K562 (cell line): ENCODE measurements around the gene MAP1A. TPM values are rescaled to one million over a fixed set of nuclear protein-coding genes. Genes with fewer than 3 reads are reported as not detected.

Source experiments
- ATAC-seq: fragments of 200-7000 bp; cut with Tn5 transposase; 3 replicates; pipeline ENCODE4 v1.9.1; 2020; ENCODE audit warnings: moderate library complexity
- Bru-seq: library from RNA; stranded (reverse); fragments of 400-500 nt; gene quantifications from one replicate; lab custom pipeline; 2021; lab: Mats Ljungman, UMichigan
- BruChase-seq, 2 experiments: library from RNA; stranded (reverse); fragments of 400-500 nt; gene quantifications; one replicate each; lab custom pipeline; 2021; lab: Mats Ljungman, UMichigan
- BruUV-seq: library from RNA; stranded (reverse); fragments of 400-500 nt; replicated peaks from 2 replicates; lab custom pipeline; 2021; lab: Mats Ljungman, UMichigan
- CTCF ChIA-PET: fragments of 300-600 bp; formaldehyde crosslinking; extraction: SDS; loops from one replicate; lab custom pipeline; 2021; ENCODE audit warnings: low intra/inter-chr PET ratio; lab: Yijun Ruan, JAX
- POLR2A ChIA-PET: fragments of 300-600, 350-650 bp; sonication (Branson Sonifier 250); formaldehyde crosslinking; extraction: SDS; loops from one replicate; lab custom pipeline; 2021; ENCODE audit warnings: antibody characterized with exemption, inconsistent platforms; lab: Yijun Ruan, JAX
- DNase-seq, 4 experiments: peaks; one replicate each; pipeline versions ENCODE4 v3.0.0 to v3.0.0-alpha.2; 2011 to 2018; ENCODE audit warnings: low spot score in 3 of 4, mixed read lengths in 3 of 4; ENCODE audit errors: extremely low read depth in 1 of 4
- FAIRE-seq: peaks from 2 replicates; lab custom pipeline; 2011; peaks lifted over from hg19 to GRCh38; lab: Jason Lieb, UNC
- H2AFZ ChIP-seq: 2 replicates; pipeline ENCODE4 v1.6.0; 2011; ENCODE audit warnings: low read depth, low read length, control low read depth, inconsistent platforms
- H3K27ac ChIP-seq: fragments of 200-600 bp; 3 replicates; pipeline ENCODE4 v1.8.0; 2011; ENCODE audit warnings: low read depth, mild to moderate bottlenecking, control low read depth, inconsistent platforms, low read length, moderate library complexity, mixed read lengths; ENCODE audit errors: extremely low read depth
- H3K27me3 ChIP-seq, 2 experiments: fragments of 300-600 bp in 1 of 2; 2 replicates in 1 of 2; 3 replicates in 1 of 2; pipeline versions ENCODE4 v1.6.0 to v1.8.0; 2011; ENCODE audit warnings: inconsistent platforms in 2 of 2, low read length in 2 of 2, mild to moderate bottlenecking in 1 of 2, mixed read lengths in 1 of 2, moderate library complexity in 1 of 2; ENCODE audit not compliant: control insufficient read depth in 2 of 2, insufficient read depth in 2 of 2
- H3K36me3 ChIP-seq: fragments of 300-600 bp; 3 replicates; pipeline ENCODE4 v1.8.0; 2011; ENCODE audit warnings: mild to moderate bottlenecking, low read length, inconsistent platforms; ENCODE audit not compliant: control insufficient read depth, insufficient read depth
- H3K4me1 ChIP-seq, 2 experiments: fragments of 200-600 bp in 1 of 2; replicated peaks in 1 of 2; 2 replicates in 1 of 2; 3 replicates in 1 of 2; pipeline versions ENCODE4 v1.5.1 to v1.8.0; 2011; ENCODE audit warnings: inconsistent platforms in 2 of 2, low read length in 2 of 2, mild to moderate bottlenecking in 1 of 2, mixed read lengths in 1 of 2, moderate library complexity in 1 of 2; ENCODE audit not compliant: control insufficient read depth in 2 of 2, insufficient read depth in 2 of 2
- H3K4me2 ChIP-seq: 2 replicates; pipeline ENCODE4 v1.6.1; 2011; ENCODE audit warnings: low read length, control low read depth, inconsistent platforms, mixed read lengths; ENCODE audit not compliant: insufficient read depth
- H3K4me3 ChIP-seq: fragments of 200-600 bp; sonication (generic), shearing (Covaris generic); 2 replicates; pipeline ENCODE4 v1.5.1; 2016; ENCODE audit warnings: control low read depth, inconsistent platforms
- H3K79me2 ChIP-seq: fragments of 200-600 bp; 3 replicates; pipeline ENCODE4 v1.8.0; 2011; ENCODE audit warnings: low read length, inconsistent platforms; ENCODE audit not compliant: control insufficient read depth, insufficient read depth
- H3K9ac ChIP-seq, 2 experiments: 2 replicates each; pipeline versions ENCODE4 v1.6.0 to v1.6.1; 2011; ENCODE audit warnings: low read depth in 2 of 2, low read length in 2 of 2, control low read depth in 1 of 2, inconsistent platforms in 1 of 2, mild to moderate bottlenecking in 1 of 2, mixed read lengths in 1 of 2; ENCODE audit not compliant: insufficient read depth in 1 of 2
- H3K9me1 ChIP-seq: one replicate; pipeline ENCODE4 v1.6.0; 2011; ENCODE audit warnings: inconsistent platforms, mild to moderate bottlenecking, low read length, moderate library complexity; ENCODE audit not compliant: control insufficient read depth, insufficient read depth
- H3K9me3 ChIP-seq: replicated peaks from 2 replicates; pipeline ENCODE4 v1.5.1; 2011; ENCODE audit warnings: low read depth, low read length, inconsistent platforms; ENCODE audit not compliant: control insufficient read depth, insufficient read depth
- H4K20me1 ChIP-seq: replicated peaks from 2 replicates; pipeline ENCODE4 v1.6.1; 2011; ENCODE audit warnings: low read length, inconsistent platforms, mixed read lengths; ENCODE audit not compliant: control insufficient read depth, insufficient read depth
- ARID1B ChIP-seq: fragments of 450-650 bp; IDR thresholded peaks from 2 replicates; pipeline ENCODE4 v1.6.1; 2016; ENCODE audit warnings: antibody characterized with exemption, mild to moderate bottlenecking, inconsistent platforms
- C11orf30 ChIP-seq: fragments of 450-650 bp; IDR thresholded peaks from 2 replicates; pipeline ENCODE4 v1.6.1; 2016; ENCODE audit warnings: low read depth, mild to moderate bottlenecking
- CBFA2T2 ChIP-seq: fragments of 450-650 bp; conservative IDR thresholded peaks from 2 replicates; pipeline ENCODE4 v1.6.1; 2017; ENCODE audit warnings: mild to moderate bottlenecking
- EHMT2 ChIP-seq: fragments of 450-650 bp; IDR thresholded peaks from 2 replicates; pipeline ENCODE4 v1.6.1; 2018; ENCODE audit warnings: antibody characterized with exemption
- EZH2 ChIP-seq: IDR thresholded peaks from 2 replicates; pipeline ENCODE4 v1.6.1; 2012; ENCODE audit warnings: low read depth, mild to moderate bottlenecking, inconsistent platforms, low read length, borderline replicate concordance
- NBN ChIP-seq: fragments of 450-650 bp; IDR thresholded peaks from 2 replicates; pipeline ENCODE4 v1.6.1; 2016; ENCODE audit warnings: low read depth, mild to moderate bottlenecking
- NCOA2 ChIP-seq, 2 experiments: fragments of 450-650 bp; IDR thresholded peaks; 2 replicates each; pipeline ENCODE4 v1.6.1; 2018; ENCODE audit warnings: mild to moderate bottlenecking in 2 of 2, moderate library complexity in 1 of 2; ENCODE audit not compliant: partially characterized antibody in 2 of 2
- NFATC3 ChIP-seq: fragments of 450-650 bp; IDR thresholded peaks from 2 replicates; pipeline ENCODE4 v1.6.1; 2017; ENCODE audit warnings: mild to moderate bottlenecking
- POLR2G ChIP-seq: fragments of 200-400 bp; formaldehyde crosslinking; IDR thresholded peaks from 2 replicates; pipeline ENCODE4 v1.6.1; 2017; ENCODE audit warnings: low read depth, mild to moderate bottlenecking, antibody characterized with exemption, low read length, moderate library complexity
- PYGO2 ChIP-seq: fragments of 450-650 bp; IDR thresholded peaks from 2 replicates; pipeline ENCODE4 v1.6.1; 2016; ENCODE audit warnings: mild to moderate bottlenecking, missing genetic modification characterization, moderate library complexity, missing compliant biosample characterization
- SIN3A ChIP-seq, 2 experiments: fragments of 150-350 bp in 1 of 2; IDR thresholded peaks; 2 replicates each; pipeline ENCODE4 v1.6.1; 2011 to 2016; ENCODE audit warnings: borderline replicate concordance in 2 of 2, low read depth in 2 of 2, low read length in 2 of 2, mild to moderate bottlenecking in 2 of 2, moderate library complexity in 2 of 2; ENCODE audit not compliant: control insufficient read depth in 1 of 2
- SMARCA5 ChIP-seq: fragments of 450-650 bp; IDR thresholded peaks from 2 replicates; pipeline ENCODE4 v1.6.1; 2016
- SUPT5H ChIP-seq: fragments of 450-650 bp; IDR thresholded peaks from 2 replicates; pipeline ENCODE4 v1.6.1; 2016
- ZNF740 ChIP-seq, 3 experiments: fragments of 200-800 bp in 1 of 3; sonication (Bioruptor generic) in 1 of 3; sonication (generic) in 1 of 3; formaldehyde crosslinking in 1 of 3; IDR thresholded peaks; 2 replicates each; pipeline versions ENCODE4 v1.6.1 to v1.8.0; 2016 to 2022; ENCODE audit warnings: mild to moderate bottlenecking in 2 of 3, missing compliant biosample characterization in 2 of 3, missing genetic modification characterization in 2 of 3, missing genetic modification reagents in 1 of 3
- ZNF764 ChIP-seq: fragments of 250-450 bp; sonication (Bioruptor Pico); IDR thresholded peaks from 2 replicates; pipeline ENCODE4 v1.4.0; 2020; ENCODE audit warnings: low read depth, mild to moderate bottlenecking, moderate library complexity
- WGBS: fragments of 100-300 bp; shearing (Covaris generic); methylation state at CpG from one replicate; pipeline ENCODE4 v1.1.6; 2016; ENCODE audit warnings: low coverage, mixed read lengths; ENCODE audit not compliant: insufficient coverage; ENCODE audit errors: missing lambda C conversion rate; 5-methylcytosine and 5-hydroxymethylcytosine counted together
- in situ Hi-C: fragments of 300-500 bp; cut with MboI; formaldehyde crosslinking; loops from 4 replicates; pipeline ENCODE4 v1.15.0; 2018; ENCODE audit warnings: inconsistent platforms, mixed read lengths
- intact Hi-C: fragments of 100-400 bp; cut with micrococcal nuclease; formaldehyde crosslinking; loops from 2 replicates; pipeline ENCODE4 v1.14.2; 2022
- long read RNA-seq, 3 experiments: library from polyadenylated mRNA in 2 of 3; library from RNA in 1 of 3; unstranded in 2 of 3; stranded (forward) in 1 of 3; transcript quantifications; one replicate each; pipeline ENCODE4 v2.0.0, GENCODE V29; 2019 to 2022
- polyA minus RNA-seq, 3 experiments: library from RNA; depleted of rRNA, polyadenylated mRNA; stranded (reverse); fragments of >200 nt; gene quantifications; 2 replicates each; pipeline ENCODE4 v1.2.3, GENCODE V29; 2011
- polyA plus RNA-seq, 8 experiments: library from polyadenylated mRNA; depleted of rRNA in 4 of 8; stranded (reverse) in 5 of 8; unstranded in 3 of 8; fragments of >200 nt; fragmentation: Nextera tagmentation in 2 of 8; fragmentation: Illumina TruSeq in 1 of 8; extraction: Ambion mirVana in 2 of 8; extraction: Trizol in 1 of 8; gene quantifications; 2 replicates each; pipeline versions ENCODE4 v1.2.1 to v1.2.3, GENCODE V29; 2011 to 2014; ENCODE audit warnings: inconsistent platforms in 1 of 8, missing spikeins in 1 of 8
- total RNA-seq, 7 experiments: library from RNA; depleted of rRNA in 6 of 7; stranded (reverse); fragments of >200 nt in 6 of 7; fragmentation: Illumina TruSeq in 2 of 7; extraction: Trizol in 2 of 7; gene quantifications; 2 replicates each; pipeline versions ENCODE4 v1.2.1 to v1.2.3, GENCODE V29; 2011 to 2021; ENCODE audit warnings: low replicate concordance in 1 of 7
- TF ChIP-seq, protein P1 (sequence below): fragments of 250-450 bp; sonication (Bioruptor Pico); IDR thresholded peaks from 2 replicates; pipeline ENCODE4 v1.8.0; 2021; ENCODE audit warnings: moderate library complexity, mild to moderate bottlenecking, inconsistent platforms

The MAP1A gene
- total RNA-seq (2011; cell fraction: chromatin; rRNA removed; ENCODE audit: low replicate concordance): 17.4 and 19.7 TPM in 2 replicates
- total RNA-seq (2011; cell fraction: nucleolus; rRNA removed): 13.9 and 17.8 TPM in 2 replicates
- 14.8 and 16.3 TPM in 2 replicates for total RNA-seq (2011; cell fraction: nucleoplasm; rRNA removed)
- total RNA-seq (2014; rRNA removed): 9.4 and 11.8 TPM in 2 replicates
- 6.9 and 7.3 TPM in 2 replicates for total RNA-seq (2014; rRNA removed; fragmentation: Illumina TruSeq; extraction: Trizol)
- total RNA-seq (2015; rRNA removed; fragmentation: Illumina TruSeq; extraction: Trizol): 7.6 and 9.0 TPM in 2 replicates
- total RNA-seq (2021): 18.6 and 20.3 TPM in 2 replicates
- 4.3 and 7.0 TPM in 2 replicates for polyA plus RNA-seq (2011; rRNA removed)
- 3.9 and 5.2 TPM in 2 replicates for polyA plus RNA-seq (2011; cell fraction: cytosol; rRNA removed)
- 4.0 and 5.8 TPM in 2 replicates for polyA plus RNA-seq (2011; cell fraction: nucleus; rRNA removed)
- polyA plus RNA-seq (2012): 8.2 and 17.3 TPM in 2 replicates
- polyA plus RNA-seq (2014; fragmentation: Illumina TruSeq; extraction: Trizol): 12.5 and 13.4 TPM in 2 replicates
- polyA plus RNA-seq (2014; fragmentation: Nextera tagmentation; extraction: Ambion mirVana): 1 to 10 TPM; 2.0 to 5.6 TPM
- polyA plus RNA-seq (2014; rRNA removed): 4.4 and 4.7 TPM in 2 replicates
- polyA minus RNA-seq (2011; rRNA and poly(A)+ RNA removed): 18.8 and 20.5 TPM in 2 replicates
- 21.0 and 24.4 TPM in 2 replicates for polyA minus RNA-seq (2011; cell fraction: cytosol; rRNA and poly(A)+ RNA removed)
- 7.3 and 9.3 TPM in 2 replicates for polyA minus RNA-seq (2011; cell fraction: nucleus; rRNA and poly(A)+ RNA removed)
- Bru-seq, nascent RNA: percentile 60 among the genes with signal in this experiment
- BruChase-seq, experiment 1, labeled RNA remaining after a 2-hour chase: percentile 55 among the genes with signal in this experiment
- BruChase-seq, experiment 2, labeled RNA remaining after a 6-hour chase: percentile 65 among the genes with signal in this experiment
- long read RNA-seq, experiment 1, partial matches to known transcripts: 57 of 62 reads
- long read RNA-seq, experiment 1, other reads (novel, unspliced or antisense): 5 of 62 reads
- long read RNA-seq, experiment 2, partial matches to known transcripts: 32 of 43 reads
- long read RNA-seq, experiment 2, other reads (novel, unspliced or antisense): 11 of 43 reads
- long read RNA-seq, experiment 3, partial matches to known transcripts: 26 of 28 reads
- long read RNA-seq, experiment 3, other reads (novel, unspliced or antisense): 2 of 28 reads

- H3K79me2 ChIP-seq: peaks cover 24% of the 10 kb centered on the region; the same call in 2 of the 3 replicates
- FAIRE-seq (no peak), DNase-seq (peak; percentile 84 to 90 (median 88)), ATAC-seq (peak; percentile 79)
- no peaks in the 10 kb centered on the region for H4K20me1 ChIP-seq
- no TSS peak for BruUV-seq
- peak within 1 kb of the TSS; percentile 56 for H3K4me3 ChIP-seq
- H3K9me1 ChIP-seq: no peaks in the 10 kb centered on the region
- H3K36me3 ChIP-seq: peaks cover 24% of the 10 kb centered on the region; the same call in 2 of the 3 replicates
- H3K4me2 ChIP-seq: peak within 1 kb of the TSS; percentile 98
- H3K9ac ChIP-seq: peak within 1 kb of the TSS; percentile 79 to 80
- H3K27ac ChIP-seq: peak within 1 kb of the TSS; percentile 80
- H3K9me3 ChIP-seq: no peaks in the 10 kb centered on the region
- H2AFZ ChIP-seq: peak within 1 kb of the TSS; percentile 92
- in situ Hi-C loops (no loop called here), intact Hi-C loops (no loop called here)
- H3K4me1 ChIP-seq: peaks cover 46 to 50% of the 10 kb centered on the region in 2 experiments
- 2% methylated on average over 6 of the region's 15 CpGs for WGBS
- CTCF ChIA-PET: no interaction called here
- H3K27me3 ChIP-seq: no peaks in the 10 kb centered on the region
- POLR2A ChIA-PET: interaction anchor here (0.5 to 9.1 kb wide), 6 partner anchors 10 to 752 kb away, joined by 3 to 63 read pairs (median 3); no protein-coding TSS in a partner anchor
- TF ChIP-seq NCOA2 (IDR thresholded peaks at IDR 0.05; ENCODE audit: partially characterized antibody in 2 of 2) (no peak), C11orf30 (no peak), ARID1B (no peak), SUPT5H (0 out of 2 replicates have a peak, but pooled peaks have one; percentile 30), SIN3A (IDR thresholded peaks at IDR 0.05; ENCODE audit: borderline replicate concordance in 2 of 2, control insufficient read depth in 1 of 2, low read depth in 2 of 2, low read length in 2 of 2) (peak; percentile 70 to 80; a peak in 3 of 4 replicates), ZNF740 (CRISPR knock-in tag; IDR thresholded peaks at IDR 0.05) (no peak), ZNF740 (tag; IDR thresholded peaks at IDR 0.05) (peak in 1 of 2 experiments; percentile 86; a peak in 1 of 4 replicates), NFATC3 (no peak), NBN (no peak), SMARCA5 (peak; percentile 60; the same call in 1 of the 2 replicates), POLR2G (no peak; the same call in 1 of the 2 replicates), EZH2 (no peak), PYGO2 (no peak), EHMT2 (0 out of 2 replicates have a peak, but pooled peaks have one; percentile 6), CBFA2T2 (no peak), ZNF764 (no peak)
- TF ChIP-seq, protein P1, sequence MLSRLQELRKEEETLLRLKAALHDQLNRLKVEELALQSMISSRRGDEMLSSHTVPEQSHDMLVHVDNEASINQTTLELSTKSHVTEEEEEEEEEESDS (CRISPR knock-in tag): no peak
Observed at GRCh38 chr15:43517354-43518196, at the start of gene MAP1A. Gene MAP1A (plus strand): TSS chr15:43517608. CDS start chr15:43521474, 3,866 bp downstream.
